Progenitor cell of endocrine pancreas (in vitro differentiated cells): ENCODE measurements around the gene ABLIM1. TPM values are rescaled to one million over a fixed set of nuclear protein-coding genes. Genes with fewer than 3 reads are reported as not detected.
A peak's percentile ranks its signal among the peaks of the same experiment; 100 is the strongest.

ENCODE experiments used
- DNase-seq: peaks from one replicate; pipeline ENCODE4 v3.0.0; 2021; ENCODE audit warnings: low spot score; ENCODE audit not compliant: unreplicated experiment
- H3K27ac Mint-ChIP-seq: 2 replicates; pipeline ENCODE4 v1.8.0; 2021; ENCODE audit warnings: mild to moderate bottlenecking, moderate library complexity, mixed read lengths
- H3K27me3 Mint-ChIP-seq: 2 replicates; pipeline ENCODE4 v1.8.0; 2021; ENCODE audit warnings: mixed read lengths
- H3K36me3 Mint-ChIP-seq: 2 replicates; pipeline ENCODE4 v1.8.0; 2022; ENCODE audit warnings: mixed read lengths; ENCODE audit not compliant: insufficient read depth
- H3K4me1 Mint-ChIP-seq: 2 replicates; pipeline ENCODE4 v1.8.0; 2021; ENCODE audit warnings: low read depth, mixed read lengths
- H3K4me3 Mint-ChIP-seq: 2 replicates; pipeline ENCODE4 v1.8.0; 2021; ENCODE audit warnings: low read depth, mild to moderate bottlenecking, moderate library complexity, mixed read lengths
- H3K9me3 Mint-ChIP-seq: 2 replicates; pipeline ENCODE4 v1.8.0; 2021; ENCODE audit warnings: low read depth, mixed read lengths
- CTCF ChIP-seq: fragments of 200-600 bp; sonication (generic); IDR thresholded peaks from one replicate; pipeline ENCODE4 v1.5.0; 2021; ENCODE audit warnings: antibody characterized with exemption, mild to moderate bottlenecking; ENCODE audit not compliant: unreplicated experiment
- total RNA-seq: library from RNA; stranded (reverse); gene quantifications from 2 replicates; pipeline ENCODE4 v1.2.1, GENCODE V29; 2021

ABLIM1 gene
- total RNA-seq, 1 donor from 2014 or later, result 59.1 TPM

GRCh38 chr10:114642729-114643128, 15.3 kb downstream of the ABLIM1 start:
- no peak for TF ChIP-seq CTCF
- no peak overlapping the region for H3K4me3 Mint-ChIP-seq
- no peak for DNase-seq
- H3K27me3 Mint-ChIP-seq, result peaks cover 37% of the 10 kb centered on the region
- no peak overlapping the region for H3K27ac Mint-ChIP-seq
- no peaks in the 10 kb centered on the region for H3K36me3 Mint-ChIP-seq
- H3K4me1 Mint-ChIP-seq, result peaks cover 3% of the 10 kb centered on the region
- H3K9me3 Mint-ChIP-seq, result no peaks in the 10 kb centered on the region

- Mint-ChIP-seq H3K4me1 (peaks cover 2% of the 10 kb centered on the region), H3K9me3 (no peaks in the 10 kb centered on the region), H3K27ac (no peak overlapping the region), H3K36me3 (no peaks in the 10 kb centered on the region), H3K27me3 (peaks cover 46% of the 10 kb centered on the region), H3K4me3 (no peak overlapping the region)
- no peak for DNase-seq
- no peak for TF ChIP-seq CTCF
These were observed 19.1 kb downstream of the ABLIM1 start for GRCh38 chr10:114638821-114639625.

- H3K4me3 Mint-ChIP-seq, result no peak overlapping the region
- H3K27ac Mint-ChIP-seq, result no peak overlapping the region
- no peak for TF ChIP-seq CTCF
- H3K36me3 Mint-ChIP-seq, result no peaks in the 10 kb centered on the region
- peaks cover 54% of the 10 kb centered on the region for H3K27me3 Mint-ChIP-seq
- peaks cover 22% of the 10 kb centered on the region for H3K4me1 Mint-ChIP-seq
- no peak for DNase-seq
- H3K9me3 Mint-ChIP-seq, result no peaks in the 10 kb centered on the region
These were observed 22.1 kb downstream of the ABLIM1 start for GRCh38 chr10:114635797-114636550.

GRCh38 chr10:114635101-114635500, 23.0 kb downstream of the ABLIM1 start:
- no peak overlapping the region for H3K27ac Mint-ChIP-seq
- no peaks in the 10 kb centered on the region for H3K36me3 Mint-ChIP-seq
- H3K4me1 Mint-ChIP-seq, result peaks cover 24% of the 10 kb centered on the region
- H3K9me3 Mint-ChIP-seq, result no peaks in the 10 kb centered on the region
- peaks cover 63% of the 10 kb centered on the region for H3K27me3 Mint-ChIP-seq
- TF ChIP-seq CTCF, result no peak
- no peak for DNase-seq
- no peak overlapping the region for H3K4me3 Mint-ChIP-seq

GRCh38 chr10:114634609-114634979, 23.5 kb downstream of the ABLIM1 start:
- peaks cover 27% of the 10 kb centered on the region for H3K4me1 Mint-ChIP-seq
- peak overlapping the region; percentile 59 for H3K27ac Mint-ChIP-seq
- TF ChIP-seq CTCF, result no peak
- H3K9me3 Mint-ChIP-seq, result no peaks in the 10 kb centered on the region
- no peaks in the 10 kb centered on the region for H3K36me3 Mint-ChIP-seq
- DNase-seq, result no peak
- H3K27me3 Mint-ChIP-seq, result peaks cover 66% of the 10 kb centered on the region
- no peak overlapping the region for H3K4me3 Mint-ChIP-seq
